Testis (tissue), 5 donors: ENCODE results near the gene SLC25A44. TPM values are rescaled to one million over a fixed set of nuclear protein-coding genes. Genes with fewer than 3 reads are reported as not detected.

Experiments used
- DNase-seq: peaks from one replicate; pipeline ENCODE4 v3.0.0-alpha.2; 2019
- H3K27ac ChIP-seq, 2 donors: fragments of 200-600 bp; sonication (generic); one replicate each; pipeline ENCODE4 v1.5.1; 2019
- H3K27me3 ChIP-seq: fragments of 200-600 bp; sonication (generic); one replicate; pipeline ENCODE4 v1.5.1; 2019
- H3K36me3 ChIP-seq: fragments of 200-600 bp; sonication (generic); one replicate; pipeline ENCODE4 v1.5.1; 2017; ENCODE audit warnings: low read depth; ENCODE audit errors: missing control alignments
- H3K4me1 ChIP-seq: fragments of 200-600 bp; sonication (generic); one replicate; pipeline ENCODE4 v1.5.1; 2019
- H3K4me3 ChIP-seq, 2 donors: fragments of 200-600 bp; sonication (generic); one replicate each; pipeline ENCODE4 v1.5.1; 2017 to 2019
- H3K9me3 ChIP-seq: fragments of 200-600 bp; sonication (generic); one replicate; pipeline ENCODE4 v1.5.1; 2017
- CTCF ChIP-seq, 3 experiments: fragments of 450-650 bp in 2 of 3; fragments of 200-600 bp in 1 of 3; sonication (generic) in 1 of 3; IDR thresholded peaks; one replicate each; pipeline ENCODE4 v1.5.1; 2016 to 2019; ENCODE audit warnings: antibody characterized with exemption in 3 of 3, mild to moderate bottlenecking in 2 of 3, moderate library complexity in 1 of 3
- POLR2A ChIP-seq: fragments of 450-650 bp; IDR thresholded peaks from one replicate; pipeline ENCODE4 v1.6.1; 2017; ENCODE audit warnings: antibody characterized with exemption, mild to moderate bottlenecking, moderate library complexity
- WGBS, 2 donors: methylation state at CpG; one replicate each; pipeline ENCODE4 v1.1.5; 2018; 5-methylcytosine and 5-hydroxymethylcytosine counted together
- intact Hi-C: fragments of 100-400 bp; cut with DNase I; formaldehyde crosslinking; loops from one replicate; pipeline ENCODE4 v1.15.1; 2023; ENCODE audit warnings: low total_unique reads
- long read RNA-seq, 2 donors: transcript quantifications; one replicate each; lab custom pipeline, GENCODE V29; 2026
- polyA plus RNA-seq: library from polyadenylated mRNA; stranded (reverse); fragments of 350-450 nt; fragmentation: Illumina TruSeq; extraction: RNeasy Lipid Tissue Mini Kit (QIAGEN cat#74804); gene quantifications from one replicate; pipeline ENCODE4 v1.2.3, GENCODE V29; 2014; ENCODE audit warnings: low read depth, low replicate concordance; ENCODE audit not compliant: insufficient read depth
- total RNA-seq, 2 donors: library from RNA; depleted of rRNA; stranded (reverse); fragments of >200 nt; gene quantifications; one replicate each; pipeline ENCODE4 v1.2.3, GENCODE V29; 2016

SLC25A44 gene
- total RNA-seq (10 to 100 TPM; 32.8 to 34.2 TPM), polyA plus RNA-seq (32.4 TPM)
- long read RNA-seq, donor 1, full-length matches to known transcripts, result 5 of 13 reads
- long read RNA-seq, donor 1, partial matches to known transcripts, result 8 of 13 reads
- long read RNA-seq, donor 1, other reads (novel, unspliced or antisense), result 0 of 13 reads
- long read RNA-seq, donor 2, full-length matches to known transcripts, result 4 of 4 reads
- long read RNA-seq, donor 2, partial matches to known transcripts, result 0 of 4 reads
- long read RNA-seq, donor 2, other reads (novel, unspliced or antisense), result 0 of 4 reads

- Histone ChIP-seq H3K36me3 (no peaks in the 10 kb centered on the region), H3K27me3 (no peaks in the 10 kb centered on the region), H3K4me3 (peak within 1 kb of the TSS; percentile 79 to 88), H3K4me1 (peaks cover 9% of the 10 kb centered on the region), H3K27ac (peak within 1 kb of the TSS; percentile 33 to 58), H3K9me3 (no peaks in the 10 kb centered on the region)
- intact Hi-C loops, result no loop called here
- TF ChIP-seq CTCF (IDR thresholded peaks at IDR 0.05) (peak; percentile 46 to 76 (median 67)), POLR2A (no peak)
- peak; percentile 98 for DNase-seq
- WGBS, 2 donors, result 3 to 5% methylated on average over 43 to 56 of the region's 59 CpGs
Observed at GRCh38 chr1:156193488-156194299, at the start of gene SLC25A44. TSS of gene SLC25A44 (plus strand) at chr1:156194104. CDS start at chr1:156199848, 5,744 bp downstream.

GRCh38 chr1:156144742-156145141 lies 49.2 kb upstream of the SLC25A44 start:
- no peaks in the 10 kb centered on the region for H3K36me3 ChIP-seq
- no peak for TF ChIP-seq CTCF (IDR thresholded peaks at IDR 0.05)
- TF ChIP-seq POLR2A, result no peak

GRCh38 chr1:156145650-156146019 lies 48.3 kb upstream of the SLC25A44 start:
- intact Hi-C loops, result loop anchor here (2.0 kb wide), 1 partner anchor 79 kb away; no protein-coding TSS in a partner anchor
- DNase-seq, result no peak

More at GRCh38 chr1:156144742-156145141, 49.2 kb upstream of the SLC25A44 start:
- Histone ChIP-seq H3K27me3 (no peaks in the 10 kb centered on the region), H3K27ac (no peak overlapping the region), H3K4me1 (peaks cover 16% of the 10 kb centered on the region), H3K4me3 (no peak overlapping the region), H3K9me3 (no peaks in the 10 kb centered on the region)
- DNase-seq, result no peak
- WGBS, 2 donors, result 76 to 77% methylated on average over 5 of the region's 5 CpGs
- intact Hi-C loops, result loop anchor here (2.0 kb wide), 1 partner anchor 80 kb away; no protein-coding TSS in a partner anchor

GRCh38 chr1:156146020-156146768 lies 47.7 kb upstream of the SLC25A44 start:
- Histone ChIP-seq H3K9me3 (no peaks in the 10 kb centered on the region), H3K4me1 (peaks cover 15% of the 10 kb centered on the region), H3K27me3 (no peaks in the 10 kb centered on the region), H3K4me3 (no peak overlapping the region), H3K36me3 (no peaks in the 10 kb centered on the region), H3K27ac (no peak overlapping the region)
- DNase-seq, result peak; percentile 73
- intact Hi-C loops, result no loop called here
- WGBS, 2 donors, result 25 to 41% methylated on average over 9 to 13 of the region's 13 CpGs
- TF ChIP-seq POLR2A (no peak), CTCF (IDR thresholded peaks at IDR 0.05) (peak; percentile 70 to 78 (median 71))

More at GRCh38 chr1:156145650-156146019, 48.3 kb upstream of the SLC25A44 start:
- 71 to 75% methylated on average over 2 of the region's 2 CpGs for WGBS, 2 donors
- Histone ChIP-seq H3K36me3 (no peaks in the 10 kb centered on the region), H3K9me3 (no peaks in the 10 kb centered on the region), H3K4me1 (peaks cover 16% of the 10 kb centered on the region), H3K27me3 (no peaks in the 10 kb centered on the region), H3K27ac (no peak overlapping the region), H3K4me3 (no peak overlapping the region)
- TF ChIP-seq POLR2A (no peak), CTCF (IDR thresholded peaks at IDR 0.05) (no peak)
